NCI-H1092 treated with DMSO at 0.1 percent for 48 hours (cell line): Measurements from ENCODE around the gene SNAP91.
"Not testable (repeated sequence)": the region's sequence is repeated elsewhere in the genome, so short reads cannot be mapped to it uniquely, and the experiment has no call there.

ENCODE experiments used
- DNase-seq: peaks from one replicate; lab custom pipeline; 2025; lab: John Stamatoyannopoulos, UW

The SNAP91 gene

GRCh38 chr6:83633149-83633548 is 75.8 kb downstream of the SNAP91 start:
- no peak for DNase-seq

DNA sequence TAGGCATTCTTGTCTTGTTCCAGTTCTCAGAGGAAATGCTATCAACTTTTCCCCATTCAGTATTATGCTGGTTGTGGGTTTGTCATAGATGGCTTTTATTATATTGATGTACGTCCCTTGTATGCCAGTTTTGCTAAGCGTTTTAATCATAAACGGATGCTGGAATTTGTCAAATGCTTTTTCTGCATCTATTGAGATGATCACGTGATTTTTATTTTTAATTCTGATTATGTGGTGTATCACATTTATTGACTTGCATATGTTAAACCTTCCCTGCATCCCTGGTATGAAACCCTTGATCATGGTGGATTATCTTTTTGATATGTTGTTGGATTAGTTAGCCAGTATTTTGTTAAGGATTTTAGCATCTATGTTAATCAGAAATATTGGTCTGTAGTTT is 79.0 kb downstream of the SNAP91 start:
- not testable (repeated sequence) for DNase-seq

- peak; percentile 46 for DNase-seq
Observed at GRCh38 chr6:83615025-83615999, 93.6 kb downstream of the SNAP91 start.

DNA sequence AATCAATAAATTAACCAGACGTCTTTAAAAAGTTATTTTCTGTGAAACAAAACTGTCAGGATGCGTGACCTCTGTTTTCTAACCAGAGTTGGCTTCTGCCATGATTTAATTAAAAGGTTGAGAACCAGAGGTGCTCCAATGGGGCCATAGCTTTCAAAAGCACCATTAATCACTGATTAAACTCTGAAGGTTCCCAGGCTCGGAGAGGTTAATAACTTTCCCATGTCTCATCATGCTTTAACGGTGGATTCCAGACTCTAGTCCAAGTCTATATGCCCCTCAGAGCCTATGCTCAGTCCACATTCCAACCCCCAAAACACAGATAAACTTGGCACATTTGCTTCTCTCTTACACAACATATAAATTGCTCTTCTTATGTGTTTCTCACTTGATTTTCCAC is 95.5 kb downstream of the SNAP91 start:
- no peak for DNase-seq

DNA sequence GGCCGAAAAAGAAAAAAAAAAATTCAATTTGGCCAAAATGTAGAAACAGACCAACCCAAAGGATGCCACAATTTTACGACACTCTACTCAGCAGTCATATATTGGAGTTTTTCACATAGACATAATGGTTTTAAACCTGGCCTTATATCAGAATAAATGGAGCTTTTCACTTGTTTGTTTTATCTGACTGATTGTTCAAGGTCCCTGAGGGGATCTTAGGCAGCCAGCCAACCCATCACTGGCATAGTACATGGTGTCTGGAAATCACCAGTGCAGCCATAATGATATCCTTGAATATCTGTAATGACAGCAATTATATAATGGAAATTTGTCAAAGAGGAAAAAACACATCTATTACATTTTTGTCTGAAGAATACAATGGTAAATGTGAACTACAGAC is 99.7 kb downstream of the SNAP91 start:
- peak; percentile 76 for DNase-seq

DNA sequence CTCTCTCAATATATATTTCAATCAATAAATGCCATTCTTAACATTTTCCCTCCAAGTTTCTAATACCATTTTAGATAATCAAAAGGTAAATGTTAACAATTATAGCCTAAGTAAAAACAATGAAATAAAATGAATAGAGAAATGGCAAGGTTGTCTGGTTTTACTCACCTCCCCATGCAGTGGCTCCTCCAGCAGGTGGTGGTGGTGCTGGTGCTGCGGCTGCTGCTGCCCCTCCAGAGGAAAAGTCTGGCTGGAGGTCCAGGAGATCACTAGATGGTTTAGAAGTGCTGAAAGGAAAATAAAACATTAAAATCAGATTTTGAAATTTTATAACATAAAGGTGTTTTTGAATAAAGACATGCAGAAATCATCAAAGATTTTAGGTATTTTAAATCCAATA is 103.4 kb downstream of the SNAP91 start:
- no peak for DNase-seq

DNA sequence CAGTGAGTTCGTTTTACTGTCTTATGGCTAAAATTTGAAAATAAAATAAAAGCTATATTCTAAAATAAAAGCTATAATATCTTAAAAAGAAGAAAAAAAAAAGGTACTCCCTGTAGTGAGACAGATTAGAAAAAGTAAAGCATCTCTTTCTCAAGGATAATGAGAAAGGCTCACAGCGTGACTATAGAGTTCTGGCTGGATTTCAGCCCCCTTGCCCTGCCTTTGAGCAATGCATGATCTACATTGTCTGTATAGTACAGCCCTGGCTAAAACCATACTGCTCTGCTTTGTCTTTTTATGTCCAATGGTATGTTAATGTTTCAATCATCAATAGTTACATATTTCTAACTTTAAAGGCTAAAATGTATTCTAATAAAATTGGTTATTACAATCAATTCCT is 105.3 kb downstream of the SNAP91 start:
- no peak for DNase-seq

DNA sequence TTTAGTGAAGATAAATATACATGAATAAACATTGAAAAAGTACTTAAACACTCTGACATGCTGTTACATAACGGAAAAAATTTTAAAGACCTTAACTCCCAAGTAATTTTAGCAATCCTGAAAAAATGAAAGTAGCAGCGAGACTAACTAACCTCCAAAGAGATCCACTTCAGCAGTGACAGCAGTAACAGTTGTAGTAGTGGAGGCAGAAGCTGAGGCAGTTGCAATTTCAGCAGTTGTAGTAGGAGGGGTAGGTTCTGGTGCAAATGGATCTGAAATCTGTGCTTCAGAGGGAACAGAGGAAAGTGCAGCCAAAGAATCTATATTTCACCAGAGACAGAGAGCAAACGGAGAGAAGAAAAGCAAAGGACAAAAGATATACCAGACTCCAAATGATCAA is 107.8 kb downstream of the SNAP91 start:
- no peak for DNase-seq

GRCh38 chr6:83600459-83600858 is 108.4 kb downstream of the SNAP91 start:
- no peak for DNase-seq

GRCh38 chr6:83597511-83597910 is 111.4 kb downstream of the SNAP91 start:
- no peak for DNase-seq

- DNase-seq, result no peak
Observed at GRCh38 chr6:83597051-83597450, 111.8 kb downstream of the SNAP91 start.

DNA sequence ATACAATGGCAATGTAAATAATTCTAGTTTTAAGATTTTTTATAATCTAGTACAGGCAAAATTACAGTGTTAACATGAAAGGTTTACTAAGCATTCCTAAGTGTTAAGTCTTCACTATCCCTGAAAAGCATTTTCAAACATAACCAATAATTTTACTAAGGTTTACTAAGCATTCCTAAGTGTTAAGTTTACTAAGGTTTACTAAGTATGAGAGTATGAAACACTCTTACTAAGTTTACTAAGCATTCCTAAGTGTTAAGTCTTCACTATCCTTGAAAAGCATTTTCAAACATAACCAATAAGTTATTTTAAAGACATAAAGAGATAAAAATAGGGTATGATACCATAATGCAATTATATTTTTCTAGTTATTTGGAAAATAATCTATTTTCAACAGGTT is 114.0 kb downstream of the SNAP91 start:
- DNase-seq, result no peak

DNA sequence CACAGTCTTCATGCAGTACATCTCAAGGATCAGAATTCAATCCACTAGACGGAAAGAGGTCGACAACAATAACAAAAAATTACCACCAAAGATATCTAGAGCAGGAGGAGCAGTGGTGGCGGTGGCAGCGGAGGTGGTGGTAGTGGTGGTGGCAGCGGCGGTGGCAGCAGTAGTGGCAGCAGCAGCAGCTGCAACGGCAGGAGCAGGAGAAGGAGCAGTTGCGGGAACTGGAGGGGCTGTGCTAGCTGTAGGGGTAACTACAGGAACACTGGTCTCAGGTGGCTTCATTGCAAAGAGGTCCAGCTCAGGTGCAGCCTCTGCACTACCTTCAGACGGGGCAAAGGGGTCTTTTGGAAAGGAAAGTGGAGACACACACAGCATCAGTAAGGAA is 115.5 kb downstream of the SNAP91 start:
- DNase-seq, result no peak

DNA sequence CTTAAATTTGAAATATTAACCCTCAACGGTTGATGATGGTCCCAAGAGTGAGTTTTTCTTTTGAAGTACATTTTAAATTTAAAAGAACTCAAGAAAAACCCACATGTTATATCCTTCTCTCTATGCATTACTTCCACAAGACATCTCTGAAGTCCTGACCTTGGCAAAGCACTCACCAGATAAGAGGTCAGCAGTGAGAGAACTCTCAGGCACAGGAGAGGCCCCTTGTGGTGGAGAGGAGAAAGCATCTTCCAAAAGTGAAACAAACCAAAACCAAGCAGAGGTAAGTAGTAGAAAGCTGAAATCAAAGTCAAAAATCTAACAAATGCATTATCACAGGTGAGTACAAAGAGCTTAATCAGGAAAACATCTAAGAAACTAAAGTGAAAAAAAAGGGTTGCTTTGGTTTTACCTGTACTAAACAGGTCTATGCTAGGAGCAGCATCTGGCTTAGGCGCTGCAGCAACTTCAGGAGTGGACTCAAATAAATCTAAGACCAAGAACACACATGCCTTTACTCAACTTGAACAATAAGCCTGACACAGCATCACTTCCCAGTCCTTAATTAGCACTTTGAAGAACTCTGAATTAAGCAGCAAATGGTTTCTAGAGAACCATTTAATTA is 116.0 kb downstream of the SNAP91 start:
- DNase-seq, result no peak

- DNase-seq, result no peak
Observed at GRCh38 chr6:83590416-83590815, 118.5 kb downstream of the SNAP91 start.

- DNase-seq, result no peak
Observed at GRCh38 chr6:83589076-83589475, 119.8 kb downstream of the SNAP91 start.

GRCh38 chr6:83578057-83578456 is 130.8 kb downstream of the SNAP91 start:
- DNase-seq, result no peak

DNA sequence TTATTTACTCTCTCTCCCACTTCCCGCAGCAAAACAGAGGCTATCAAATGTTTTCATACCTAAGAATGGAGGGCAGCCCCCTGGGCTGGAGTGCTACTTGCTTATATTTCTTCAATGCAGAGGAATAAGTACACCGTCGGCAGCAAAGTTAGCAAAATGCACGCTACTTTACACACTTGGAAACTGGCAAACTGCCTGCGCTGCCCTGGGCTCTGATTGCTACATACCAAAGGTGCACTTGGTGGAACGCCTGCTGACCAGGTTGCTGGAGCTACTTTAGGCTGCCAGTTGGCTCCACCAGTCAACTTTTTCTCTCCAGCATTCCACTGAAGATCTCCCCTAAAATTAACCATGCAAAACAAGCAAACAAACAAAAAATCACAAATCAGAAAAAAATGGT is 134.1 kb downstream of the SNAP91 start:
- DNase-seq, result no peak

DNA sequence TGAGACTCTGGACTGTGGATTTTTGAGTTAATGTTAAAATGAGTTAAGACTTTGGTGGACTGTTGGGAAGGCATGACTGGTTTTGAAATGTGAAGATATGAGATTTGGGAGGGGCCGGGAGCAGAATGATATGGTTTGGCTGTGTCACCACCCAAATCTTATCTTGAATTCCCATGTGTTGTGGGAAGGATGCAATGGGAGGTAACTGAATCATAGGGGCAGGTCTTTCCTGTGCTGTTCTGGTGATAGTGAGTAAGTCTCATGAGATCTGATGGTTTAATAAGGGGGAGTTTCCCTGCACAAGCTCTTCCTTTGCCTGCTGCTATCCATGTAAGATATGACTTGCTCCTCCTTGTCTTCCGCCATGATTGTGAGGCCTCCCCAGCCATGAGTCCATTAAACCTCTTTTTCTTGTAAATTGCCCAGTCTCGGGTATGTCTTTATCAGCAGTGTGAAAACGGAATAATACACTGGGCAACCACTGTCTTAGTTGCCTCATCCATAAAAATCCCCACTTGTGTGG is 137.2 kb downstream of the SNAP91 start:
- not testable (repeated sequence) for DNase-seq

DNA sequence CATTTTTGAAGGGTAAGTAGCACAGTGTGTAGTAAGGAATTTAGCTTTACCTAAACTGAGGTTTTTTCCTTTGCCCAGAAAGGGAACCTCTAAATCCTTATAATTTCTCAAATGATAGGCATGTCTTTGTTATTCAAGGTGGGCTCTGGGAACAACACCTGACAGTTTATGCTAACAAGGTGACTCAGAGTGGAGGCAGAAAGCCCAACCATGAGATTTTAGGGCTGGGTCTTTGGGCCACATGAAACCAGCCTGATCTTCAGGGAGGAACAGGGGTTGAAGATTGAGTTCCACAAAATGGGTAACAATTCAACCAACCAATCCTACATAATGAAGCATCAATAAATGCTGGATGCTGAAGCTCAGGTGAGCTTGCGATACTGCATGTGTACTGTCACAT is 149.9 kb downstream of the SNAP91 start:
- DNase-seq, result no peak

- no peak for DNase-seq
Observed at GRCh38 chr6:83556871-83557270, 152.0 kb downstream of the SNAP91 start.

DNA sequence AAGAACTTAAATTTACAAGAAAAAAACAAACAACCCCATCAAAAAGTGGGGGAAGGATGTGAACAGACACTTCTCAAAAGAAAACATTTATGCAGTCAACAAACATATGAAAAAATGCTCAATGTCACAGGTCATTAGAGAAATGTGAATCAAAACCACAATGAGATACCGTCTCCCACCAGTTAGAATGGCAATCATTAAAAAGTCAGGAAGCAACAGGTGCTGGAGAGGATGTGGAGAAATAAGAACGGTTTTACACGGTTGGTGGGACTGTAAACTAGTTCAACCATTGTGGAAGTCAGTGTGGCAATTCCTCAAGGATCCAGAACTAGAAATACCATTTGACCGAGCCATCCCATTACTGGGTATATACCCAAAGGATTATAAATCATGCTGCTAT is 157.2 kb downstream of the SNAP91 start:
- DNase-seq, result not testable (repeated sequence)

- DNase-seq, result not testable (repeated sequence)
Observed at GRCh38 chr6:83550482-83550881, 158.4 kb downstream of the SNAP91 start.
